Measurements from ENCODE around the gene DDX17.

DNA sequence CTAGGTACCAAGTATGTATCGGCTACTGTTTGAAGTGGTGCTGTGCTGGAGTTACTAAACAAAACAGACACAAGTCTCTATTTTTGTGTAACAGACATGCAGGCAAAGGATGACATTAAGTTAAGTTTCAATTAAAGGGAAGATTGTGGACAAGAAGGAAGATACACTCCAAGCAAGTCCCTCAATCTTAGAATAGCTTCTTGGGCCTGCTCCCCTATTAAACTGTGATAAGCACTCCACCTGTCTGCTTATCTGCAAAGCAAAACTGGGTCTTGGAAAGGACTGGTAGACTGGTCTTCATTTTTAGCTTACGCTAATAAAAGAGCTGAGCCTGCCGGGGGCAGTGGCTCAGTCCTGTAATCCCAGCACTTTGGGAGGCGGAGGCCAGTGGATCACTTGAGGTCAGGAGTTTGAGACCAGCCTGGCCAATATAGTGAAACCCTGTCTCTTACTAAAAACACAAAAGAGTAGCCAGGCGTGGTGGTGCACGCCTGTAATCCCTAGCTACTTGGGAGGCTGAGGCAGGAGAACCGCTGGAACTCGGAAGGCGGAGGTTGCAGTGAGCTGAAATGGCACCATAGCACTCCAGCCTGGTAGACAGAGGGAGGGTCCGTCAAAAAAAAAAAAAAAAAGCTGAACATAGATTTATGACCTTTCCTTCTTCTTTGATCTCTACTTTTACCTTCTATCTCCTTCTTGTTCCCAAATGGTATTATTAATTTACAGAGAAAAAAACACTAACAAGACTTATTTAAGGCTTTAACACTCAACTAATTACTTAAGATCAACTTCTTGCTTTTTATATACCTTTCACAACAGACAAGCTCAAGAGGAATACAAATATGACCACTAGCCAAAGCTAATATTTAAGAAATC is 4.1 kb downstream of the DDX17 start:
- no peak for TF ChIP-seq TAF1 (IDR thresholded peaks at IDR 0.05; ENCODE audit: low read depth)
- TF ChIP-seq EP300 (conservative IDR thresholded peaks at IDR 0.05; ENCODE audit: poor library complexity, severe bottlenecking), result no peak
- TF ChIP-seq EZH2 (IDR thresholded peaks at IDR 0.05; ENCODE audit: borderline replicate concordance, insufficient read depth, low read length, poor library complexity, severe bottlenecking), result no peak
- TF ChIP-seq, protein P1, sequence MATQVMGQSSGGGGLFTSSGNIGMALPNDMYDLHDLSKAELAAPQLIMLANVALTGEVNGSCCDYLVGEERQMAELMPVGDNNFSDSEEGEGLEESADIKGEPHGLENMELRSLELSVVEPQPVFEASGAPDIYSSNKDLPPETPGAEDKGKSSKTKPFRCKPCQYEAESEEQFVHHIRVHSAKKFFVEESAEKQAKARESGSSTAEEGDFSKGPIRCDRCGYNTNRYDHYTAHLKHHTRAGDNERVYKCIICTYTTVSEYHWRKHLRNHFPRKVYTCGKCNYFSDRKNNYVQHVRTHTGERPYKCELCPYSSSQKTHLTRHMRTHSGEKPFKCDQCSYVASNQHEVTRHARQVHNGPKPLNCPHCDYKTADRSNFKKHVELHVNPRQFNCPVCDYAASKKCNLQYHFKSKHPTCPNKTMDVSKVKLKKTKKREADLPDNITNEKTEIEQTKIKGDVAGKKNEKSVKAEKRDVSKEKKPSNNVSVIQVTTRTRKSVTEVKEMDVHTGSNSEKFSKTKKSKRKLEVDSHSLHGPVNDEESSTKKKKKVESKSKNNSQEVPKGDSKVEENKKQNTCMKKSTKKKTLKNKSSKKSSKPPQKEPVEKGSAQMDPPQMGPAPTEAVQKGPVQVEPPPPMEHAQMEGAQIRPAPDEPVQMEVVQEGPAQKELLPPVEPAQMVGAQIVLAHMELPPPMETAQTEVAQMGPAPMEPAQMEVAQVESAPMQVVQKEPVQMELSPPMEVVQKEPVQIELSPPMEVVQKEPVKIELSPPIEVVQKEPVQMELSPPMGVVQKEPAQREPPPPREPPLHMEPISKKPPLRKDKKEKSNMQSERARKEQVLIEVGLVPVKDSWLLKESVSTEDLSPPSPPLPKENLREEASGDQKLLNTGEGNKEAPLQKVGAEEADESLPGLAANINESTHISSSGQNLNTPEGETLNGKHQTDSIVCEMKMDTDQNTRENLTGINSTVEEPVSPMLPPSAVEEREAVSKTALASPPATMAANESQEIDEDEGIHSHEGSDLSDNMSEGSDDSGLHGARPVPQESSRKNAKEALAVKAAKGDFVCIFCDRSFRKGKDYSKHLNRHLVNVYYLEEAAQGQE (IDR thresholded peaks at IDR 0.05; ENCODE audit: borderline replicate concordance), result no peak
- TF ChIP-seq, protein P2, sequence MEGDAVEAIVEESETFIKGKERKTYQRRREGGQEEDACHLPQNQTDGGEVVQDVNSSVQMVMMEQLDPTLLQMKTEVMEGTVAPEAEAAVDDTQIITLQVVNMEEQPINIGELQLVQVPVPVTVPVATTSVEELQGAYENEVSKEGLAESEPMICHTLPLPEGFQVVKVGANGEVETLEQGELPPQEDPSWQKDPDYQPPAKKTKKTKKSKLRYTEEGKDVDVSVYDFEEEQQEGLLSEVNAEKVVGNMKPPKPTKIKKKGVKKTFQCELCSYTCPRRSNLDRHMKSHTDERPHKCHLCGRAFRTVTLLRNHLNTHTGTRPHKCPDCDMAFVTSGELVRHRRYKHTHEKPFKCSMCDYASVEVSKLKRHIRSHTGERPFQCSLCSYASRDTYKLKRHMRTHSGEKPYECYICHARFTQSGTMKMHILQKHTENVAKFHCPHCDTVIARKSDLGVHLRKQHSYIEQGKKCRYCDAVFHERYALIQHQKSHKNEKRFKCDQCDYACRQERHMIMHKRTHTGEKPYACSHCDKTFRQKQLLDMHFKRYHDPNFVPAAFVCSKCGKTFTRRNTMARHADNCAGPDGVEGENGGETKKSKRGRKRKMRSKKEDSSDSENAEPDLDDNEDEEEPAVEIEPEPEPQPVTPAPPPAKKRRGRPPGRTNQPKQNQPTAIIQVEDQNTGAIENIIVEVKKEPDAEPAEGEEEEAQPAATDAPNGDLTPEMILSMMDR (IDR thresholded peaks at IDR 0.05; ENCODE audit: poor library complexity, severe bottlenecking), result no peak

Data from neural cell (in vitro differentiated cells).